Measurements from ENCODE around the gene COQ8A. TPM values are rescaled to one million over a fixed set of nuclear protein-coding genes. Genes with fewer than 3 reads are reported as not detected.

COQ8A gene
- total and polyA plus RNA-seq, 10 of the 15 experiments (the other 5 are each of a cell fraction or from before 2014, with no cell fraction given) = 0.72 to 24.8 (median 12.1) TPM

- TF ChIP-seq ZNF687 (IDR thresholded peaks at IDR 0.05) = peak; percentile 96
- no peak for TF ChIP-seq SIX5 (IDR thresholded peaks at IDR 0.05; ENCODE audit: low read depth, low read length, severe bottlenecking)
- TF ChIP-seq SP1 (IDR thresholded peaks at IDR 0.05; ENCODE audit: low read depth, low read length) = no peak
- no peak for TF ChIP-seq SKIL (IDR thresholded peaks at IDR 0.05; ENCODE audit: low read depth, poor library complexity, severe bottlenecking)
- TF ChIP-seq BCL11A (IDR thresholded peaks at IDR 0.05; ENCODE audit: low read depth, low read length) = no peak
- no peak for TF ChIP-seq FOS (IDR thresholded peaks at IDR 0.05; ENCODE audit: borderline replicate concordance, extremely low read depth, insufficient read length)
- TF ChIP-seq ZNF622 (IDR thresholded peaks at IDR 0.05) = no peak
- no peak for TF ChIP-seq WRNIP1 (IDR thresholded peaks at IDR 0.05; ENCODE audit: borderline replicate concordance, low read depth, low read length)
- no peak for TF ChIP-seq MTA2 (IDR thresholded peaks at IDR 0.05; ENCODE audit: low read depth)
- TF ChIP-seq YBX1 (IDR thresholded peaks at IDR 0.05) = no peak
- 0 out of 2 replicates have a peak, but pooled peaks have one; percentile 12 for TF ChIP-seq BACH1 (IDR thresholded peaks at IDR 0.05; ENCODE audit: borderline replicate concordance)
Measured at GRCh38 chr1:226939438-226940028, 561 bp upstream of the COQ8A start (continued).

All from GM12878 (cell line).